Liver (tissue), 3 donors: ENCODE measurements around the gene CSF1.

Experiments used
- ATF3 ChIP-seq: IDR thresholded peaks from 2 replicates; pipeline ENCODE4 v1.6.1; 2016; ENCODE audit warnings: antibody characterized with exemption
- GABPA ChIP-seq, 2 donors: IDR thresholded peaks in 1 of 2; conservative IDR thresholded peaks in 1 of 2; 2 replicates each; pipeline ENCODE4 v1.6.1; 2016; ENCODE audit warnings: antibody characterized with exemption in 2 of 2, mild to moderate bottlenecking in 1 of 2, moderate library complexity in 1 of 2
- JUND ChIP-seq, 2 donors: IDR thresholded peaks; 2 replicates each; pipeline ENCODE4 v1.6.1; 2016; ENCODE audit warnings: antibody characterized with exemption in 2 of 2
- MAX ChIP-seq: IDR thresholded peaks from 2 replicates; pipeline ENCODE4 v1.6.1; 2016; ENCODE audit warnings: antibody characterized with exemption
- RAD21 ChIP-seq, 2 donors: IDR thresholded peaks; 2 replicates each; pipeline ENCODE4 v1.6.1; 2016; ENCODE audit warnings: antibody characterized with exemption in 2 of 2, mild to moderate bottlenecking in 2 of 2
- SP1 ChIP-seq: IDR thresholded peaks from 2 replicates; pipeline ENCODE4 v1.6.1; 2018; ENCODE audit warnings: antibody characterized with exemption, mild to moderate bottlenecking
- TAF1 ChIP-seq: conservative IDR thresholded peaks from 2 replicates; pipeline ENCODE4 v1.6.1; 2016; ENCODE audit warnings: antibody characterized with exemption, mild to moderate bottlenecking
- YY1 ChIP-seq: IDR thresholded peaks from 2 replicates; pipeline ENCODE4 v1.6.1; 2016; ENCODE audit warnings: antibody characterized with exemption, mild to moderate bottlenecking
- TF ChIP-seq, protein P1 (sequence below): fragments of 150-350 bp; IDR thresholded peaks from 2 replicates; pipeline ENCODE4 v1.5.1; 2017; ENCODE audit warnings: improper control_type of control experiment, low read depth, low read length; ENCODE audit not compliant: missing input control
- TF ChIP-seq, protein P2 (sequence below): IDR thresholded peaks from 2 replicates; pipeline ENCODE4 v1.6.1; 2016; ENCODE audit warnings: antibody characterized with exemption
- TF ChIP-seq, protein P3 (sequence below): IDR thresholded peaks from 2 replicates; pipeline ENCODE4 v1.6.1; 2016; ENCODE audit warnings: antibody characterized with exemption, mild to moderate bottlenecking
- donor health status: healthy.
- donor health status: healthy.

DNA sequence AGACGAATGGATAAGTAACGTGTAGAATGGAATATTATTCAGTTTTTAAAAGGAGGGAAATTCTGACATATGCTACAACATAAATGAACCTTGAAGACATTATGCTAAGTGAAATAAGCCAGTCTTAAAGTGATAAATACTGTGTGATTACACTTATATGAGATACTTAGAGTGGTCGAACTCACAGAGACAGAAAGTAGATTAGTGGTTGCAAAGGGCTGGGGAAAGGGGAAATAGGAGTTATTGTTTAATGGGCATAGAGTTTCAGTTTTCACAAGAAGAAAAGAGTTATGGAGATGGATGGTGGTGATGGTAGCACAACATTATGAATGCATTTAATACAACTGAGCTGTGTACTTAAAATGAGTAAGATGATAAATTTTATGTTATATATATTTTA, 59.3 kb downstream of the CSF1 start:
- TF ChIP-seq, protein P1, sequence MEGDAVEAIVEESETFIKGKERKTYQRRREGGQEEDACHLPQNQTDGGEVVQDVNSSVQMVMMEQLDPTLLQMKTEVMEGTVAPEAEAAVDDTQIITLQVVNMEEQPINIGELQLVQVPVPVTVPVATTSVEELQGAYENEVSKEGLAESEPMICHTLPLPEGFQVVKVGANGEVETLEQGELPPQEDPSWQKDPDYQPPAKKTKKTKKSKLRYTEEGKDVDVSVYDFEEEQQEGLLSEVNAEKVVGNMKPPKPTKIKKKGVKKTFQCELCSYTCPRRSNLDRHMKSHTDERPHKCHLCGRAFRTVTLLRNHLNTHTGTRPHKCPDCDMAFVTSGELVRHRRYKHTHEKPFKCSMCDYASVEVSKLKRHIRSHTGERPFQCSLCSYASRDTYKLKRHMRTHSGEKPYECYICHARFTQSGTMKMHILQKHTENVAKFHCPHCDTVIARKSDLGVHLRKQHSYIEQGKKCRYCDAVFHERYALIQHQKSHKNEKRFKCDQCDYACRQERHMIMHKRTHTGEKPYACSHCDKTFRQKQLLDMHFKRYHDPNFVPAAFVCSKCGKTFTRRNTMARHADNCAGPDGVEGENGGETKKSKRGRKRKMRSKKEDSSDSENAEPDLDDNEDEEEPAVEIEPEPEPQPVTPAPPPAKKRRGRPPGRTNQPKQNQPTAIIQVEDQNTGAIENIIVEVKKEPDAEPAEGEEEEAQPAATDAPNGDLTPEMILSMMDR: no peak
- TF ChIP-seq RAD21 (IDR thresholded peaks at IDR 0.05) (no peak), ATF3 (no peak), YY1 (no peak), SP1 (no peak), MAX (no peak), GABPA (IDR thresholded peaks at IDR 0.05 in 1 of 2, conservative IDR thresholded peaks at IDR 0.05 in 1 of 2) (no peak), JUND (IDR thresholded peaks at IDR 0.05) (no peak), TAF1 (no peak)
- TF ChIP-seq, protein P2, sequence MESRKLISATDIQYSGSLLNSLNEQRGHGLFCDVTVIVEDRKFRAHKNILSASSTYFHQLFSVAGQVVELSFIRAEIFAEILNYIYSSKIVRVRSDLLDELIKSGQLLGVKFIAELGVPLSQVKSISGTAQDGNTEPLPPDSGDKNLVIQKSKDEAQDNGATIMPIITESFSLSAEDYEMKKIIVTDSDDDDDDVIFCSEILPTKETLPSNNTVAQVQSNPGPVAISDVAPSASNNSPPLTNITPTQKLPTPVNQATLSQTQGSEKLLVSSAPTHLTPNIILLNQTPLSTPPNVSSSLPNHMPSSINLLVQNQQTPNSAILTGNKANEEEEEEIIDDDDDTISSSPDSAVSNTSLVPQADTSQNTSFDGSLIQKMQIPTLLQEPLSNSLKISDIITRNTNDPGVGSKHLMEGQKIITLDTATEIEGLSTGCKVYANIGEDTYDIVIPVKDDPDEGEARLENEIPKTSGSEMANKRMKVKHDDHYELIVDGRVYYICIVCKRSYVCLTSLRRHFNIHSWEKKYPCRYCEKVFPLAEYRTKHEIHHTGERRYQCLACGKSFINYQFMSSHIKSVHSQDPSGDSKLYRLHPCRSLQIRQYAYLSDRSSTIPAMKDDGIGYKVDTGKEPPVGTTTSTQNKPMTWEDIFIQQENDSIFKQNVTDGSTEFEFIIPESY: no peak
- TF ChIP-seq, protein P3, sequence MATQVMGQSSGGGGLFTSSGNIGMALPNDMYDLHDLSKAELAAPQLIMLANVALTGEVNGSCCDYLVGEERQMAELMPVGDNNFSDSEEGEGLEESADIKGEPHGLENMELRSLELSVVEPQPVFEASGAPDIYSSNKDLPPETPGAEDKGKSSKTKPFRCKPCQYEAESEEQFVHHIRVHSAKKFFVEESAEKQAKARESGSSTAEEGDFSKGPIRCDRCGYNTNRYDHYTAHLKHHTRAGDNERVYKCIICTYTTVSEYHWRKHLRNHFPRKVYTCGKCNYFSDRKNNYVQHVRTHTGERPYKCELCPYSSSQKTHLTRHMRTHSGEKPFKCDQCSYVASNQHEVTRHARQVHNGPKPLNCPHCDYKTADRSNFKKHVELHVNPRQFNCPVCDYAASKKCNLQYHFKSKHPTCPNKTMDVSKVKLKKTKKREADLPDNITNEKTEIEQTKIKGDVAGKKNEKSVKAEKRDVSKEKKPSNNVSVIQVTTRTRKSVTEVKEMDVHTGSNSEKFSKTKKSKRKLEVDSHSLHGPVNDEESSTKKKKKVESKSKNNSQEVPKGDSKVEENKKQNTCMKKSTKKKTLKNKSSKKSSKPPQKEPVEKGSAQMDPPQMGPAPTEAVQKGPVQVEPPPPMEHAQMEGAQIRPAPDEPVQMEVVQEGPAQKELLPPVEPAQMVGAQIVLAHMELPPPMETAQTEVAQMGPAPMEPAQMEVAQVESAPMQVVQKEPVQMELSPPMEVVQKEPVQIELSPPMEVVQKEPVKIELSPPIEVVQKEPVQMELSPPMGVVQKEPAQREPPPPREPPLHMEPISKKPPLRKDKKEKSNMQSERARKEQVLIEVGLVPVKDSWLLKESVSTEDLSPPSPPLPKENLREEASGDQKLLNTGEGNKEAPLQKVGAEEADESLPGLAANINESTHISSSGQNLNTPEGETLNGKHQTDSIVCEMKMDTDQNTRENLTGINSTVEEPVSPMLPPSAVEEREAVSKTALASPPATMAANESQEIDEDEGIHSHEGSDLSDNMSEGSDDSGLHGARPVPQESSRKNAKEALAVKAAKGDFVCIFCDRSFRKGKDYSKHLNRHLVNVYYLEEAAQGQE: no peak
